HFFc6 (cell line): ENCODE measurements around the gene SMARCB1. TPM values are rescaled to one million over a fixed set of nuclear protein-coding genes. Genes with fewer than 3 reads are reported as not detected.

ENCODE experiments used
- DNase-seq: peaks from one replicate; pipeline ENCODE4 v3.0.0-alpha.2; 2018
- H3K27ac Mint-ChIP-seq: 2 replicates; pipeline ENCODE4 v1.8.0; 2020; ENCODE audit warnings: mild to moderate bottlenecking, mixed read lengths
- H3K27me3 Mint-ChIP-seq: 2 replicates; pipeline ENCODE4 v1.8.0; 2021; ENCODE audit warnings: mild to moderate bottlenecking, moderate library complexity, mixed read lengths; ENCODE audit not compliant: insufficient read depth
- H3K36me3 Mint-ChIP-seq: 2 replicates; pipeline ENCODE4 v1.8.0; 2021; ENCODE audit warnings: low read depth, mixed read lengths
- H3K4me1 Mint-ChIP-seq: 2 replicates; pipeline ENCODE4 v1.8.0; 2020; ENCODE audit warnings: low read depth, mixed read lengths
- H3K4me3 Mint-ChIP-seq: 2 replicates; pipeline ENCODE4 v1.8.0; 2020; ENCODE audit warnings: mild to moderate bottlenecking, moderate library complexity, mixed read lengths
- H3K9me3 Mint-ChIP-seq: 2 replicates; pipeline ENCODE4 v1.8.0; 2020; ENCODE audit warnings: mild to moderate bottlenecking, mixed read lengths
- CTCF ChIP-seq: fragments of 200-600 bp; sonication (generic); IDR thresholded peaks from 2 replicates; pipeline ENCODE4 v1.5.0; 2021; ENCODE audit warnings: antibody characterized with exemption, mild to moderate bottlenecking
- total RNA-seq, 6 experiments: library from RNA; stranded (reverse); fragmentation: NEBNext Ultra II Directional; extraction: Animal tissue kit (Norgen Biotek cat#: 25700); gene quantifications; 2 replicates in 1 of 6; 3 replicates in 5 of 6; pipeline ENCODE4 v1.2.3, GENCODE V29; 2021

Gene SMARCB1
- total RNA-seq, 6 experiments from 2014 or later = 91.5 to 101 (median 97.3) TPM

DNA sequence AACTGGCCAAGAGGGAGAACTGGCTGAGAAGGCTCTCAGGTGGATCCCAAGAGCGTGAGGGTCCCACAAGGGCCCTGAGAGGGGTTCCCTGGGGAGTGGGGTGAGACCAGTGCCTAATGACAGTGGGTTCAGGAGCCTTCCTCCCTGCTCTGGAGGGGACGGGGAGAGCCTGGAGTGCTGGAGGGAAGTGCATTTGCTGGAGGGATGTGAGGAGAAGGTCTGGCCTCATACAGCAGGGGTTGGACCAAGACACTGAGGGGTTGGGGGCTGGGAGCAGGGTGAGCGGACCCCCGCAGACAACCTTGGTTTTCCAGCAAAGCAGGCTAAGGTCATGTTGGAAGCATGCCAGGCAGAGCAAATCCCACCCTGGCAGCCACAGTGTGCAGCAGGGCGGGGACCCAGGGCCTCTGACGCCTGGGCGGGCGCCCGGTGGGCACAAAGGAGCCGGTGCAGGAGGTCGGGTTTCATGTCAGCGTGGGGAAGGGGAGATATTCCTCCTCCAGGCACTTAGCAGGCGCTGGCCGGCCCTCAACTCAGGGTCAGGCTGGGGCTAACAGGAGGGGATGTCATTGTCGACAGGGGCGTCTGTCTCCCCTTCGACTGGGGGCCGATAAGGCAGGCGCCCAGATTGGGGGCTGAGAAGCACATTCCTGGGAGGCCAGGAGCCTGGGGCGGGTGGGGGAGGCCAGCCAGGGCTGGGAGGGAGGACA, 55.1 kb downstream of the SMARCB1 start:
- Mint-ChIP-seq H3K9me3 (peaks cover 4% of the 10 kb centered on the region; the same call in 1 of the 2 replicates), H3K36me3 (peaks cover 9% of the 10 kb centered on the region; the same call in 1 of the 2 replicates), H3K27ac (no peak overlapping the region), H3K4me1 (peaks cover 38% of the 10 kb centered on the region), H3K4me3 (no peak overlapping the region), H3K27me3 (peaks cover 23% of the 10 kb centered on the region)
- DNase-seq = no peak
- TF ChIP-seq CTCF = no peak

DNA sequence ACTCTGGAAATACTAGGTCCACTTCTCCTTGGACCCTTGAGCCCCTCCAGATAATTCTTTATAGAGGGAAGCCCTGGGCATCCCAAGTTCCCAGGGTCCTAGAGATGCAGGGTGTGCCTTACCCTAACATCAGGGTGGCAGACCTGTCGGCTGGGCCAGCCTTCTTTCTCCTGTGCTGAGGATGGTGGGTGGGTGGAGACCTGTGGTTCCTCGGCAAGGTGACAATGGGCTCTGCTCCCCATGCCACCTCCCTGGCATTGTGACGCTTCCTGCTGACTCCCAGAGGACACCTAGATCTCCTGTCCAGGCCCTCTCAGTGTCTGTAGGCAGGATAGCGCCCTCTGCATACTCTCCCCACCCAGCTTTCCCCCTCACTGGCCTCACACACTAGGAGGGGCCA, 55.8 kb downstream of the SMARCB1 start:
- TF ChIP-seq CTCF = no peak
- peaks cover 4% of the 10 kb centered on the region; the same call in 1 of the 2 replicates for H3K9me3 Mint-ChIP-seq
- H3K4me3 Mint-ChIP-seq = no peak overlapping the region
- peaks cover 39% of the 10 kb centered on the region for H3K4me1 Mint-ChIP-seq
- DNase-seq = no peak
- H3K27ac Mint-ChIP-seq = no peak overlapping the region
- H3K27me3 Mint-ChIP-seq = peaks cover 22% of the 10 kb centered on the region
- peaks cover 9% of the 10 kb centered on the region; the same call in 1 of the 2 replicates for H3K36me3 Mint-ChIP-seq

DNA sequence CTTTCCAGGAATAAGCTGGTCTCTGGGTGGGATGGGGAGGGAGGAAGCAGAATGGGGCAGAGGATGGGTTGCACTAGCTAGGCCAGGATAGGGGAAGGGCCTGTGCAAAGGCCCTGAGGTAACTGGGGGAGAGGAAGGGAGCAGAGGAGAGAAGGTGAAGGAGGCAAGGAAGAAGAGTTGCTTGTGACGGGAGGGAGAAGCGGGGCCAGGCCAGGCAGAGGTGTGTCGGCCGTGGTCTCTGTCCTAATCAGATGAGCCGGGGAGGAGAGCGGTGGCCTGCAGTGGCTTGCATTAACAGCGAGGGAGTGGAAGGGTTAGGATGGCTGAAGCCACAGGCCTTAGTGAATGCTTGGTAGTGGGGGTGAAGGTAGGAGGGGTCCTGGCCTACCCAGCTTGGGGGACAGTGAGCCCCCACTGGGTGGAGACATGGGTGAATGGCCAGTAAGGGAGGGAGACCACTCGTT, 58.0 kb downstream of the SMARCB1 start:
- H3K4me3 Mint-ChIP-seq = no peak overlapping the region
- H3K27me3 Mint-ChIP-seq = peaks cover 10% of the 10 kb centered on the region
- no peak for TF ChIP-seq CTCF
- DNase-seq = no peak
- no peak overlapping the region for H3K27ac Mint-ChIP-seq
- H3K9me3 Mint-ChIP-seq = no peaks in the 10 kb centered on the region
- no peaks in the 10 kb centered on the region for H3K36me3 Mint-ChIP-seq
- H3K4me1 Mint-ChIP-seq = peaks cover 25% of the 10 kb centered on the region

DNA sequence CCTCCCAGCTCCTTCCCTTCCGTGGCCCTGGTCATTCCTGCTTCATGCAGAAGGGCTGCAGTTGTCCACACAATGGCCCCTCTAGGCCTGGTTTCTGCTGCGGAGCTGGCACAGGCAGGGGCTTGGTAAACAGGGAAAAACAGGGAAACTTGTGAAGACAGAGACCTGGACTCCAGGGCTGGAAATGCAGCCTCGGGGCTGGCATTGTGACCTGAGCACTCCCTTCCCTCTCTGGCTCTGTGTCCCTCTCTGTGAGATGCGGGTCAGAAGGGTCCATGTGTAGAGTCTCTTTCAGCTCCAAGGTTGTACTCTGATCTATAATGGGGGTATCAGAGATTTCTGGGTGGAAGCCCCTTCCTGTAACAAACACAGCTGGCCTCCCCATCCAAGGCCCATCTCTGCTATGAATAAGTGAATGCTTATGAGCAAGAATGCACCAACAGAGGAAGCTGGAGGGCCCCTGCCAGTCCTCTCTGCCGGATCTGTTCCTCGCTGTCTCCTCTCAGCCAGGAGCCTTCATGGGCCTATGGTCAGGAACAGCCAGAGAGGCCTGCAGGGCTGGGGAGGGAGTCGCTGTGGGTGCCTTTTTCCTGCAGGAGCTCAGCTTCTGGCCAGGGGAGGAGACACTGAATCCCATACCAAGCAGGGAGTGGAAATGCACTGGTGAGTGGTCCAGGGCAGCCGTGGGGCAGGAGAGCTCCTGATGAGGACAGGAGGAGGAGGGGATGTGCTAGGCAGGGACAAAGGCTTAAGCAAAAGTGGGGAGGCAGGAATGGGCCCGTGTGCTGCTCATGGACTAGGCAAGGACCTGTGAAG, 58.7 kb downstream of the SMARCB1 start:
- no peaks in the 10 kb centered on the region for H3K9me3 Mint-ChIP-seq
- H3K36me3 Mint-ChIP-seq = no peaks in the 10 kb centered on the region
- no peak for DNase-seq
- TF ChIP-seq CTCF = no peak
- H3K27me3 Mint-ChIP-seq = peaks cover 10% of the 10 kb centered on the region
- H3K27ac Mint-ChIP-seq = no peak overlapping the region
- H3K4me3 Mint-ChIP-seq = no peak overlapping the region
- peaks cover 25% of the 10 kb centered on the region for H3K4me1 Mint-ChIP-seq

GRCh38 chr22:23846081-23846469, 59.3 kb downstream of the SMARCB1 start:
- H3K27ac Mint-ChIP-seq = peak overlapping the region; percentile 54; the same call in 1 of the 2 replicates

More at GRCh38 chr22:23846081-23846469, 59.3 kb downstream of the SMARCB1 start:
- DNase-seq = no peak
- H3K4me1 Mint-ChIP-seq = peaks cover 25% of the 10 kb centered on the region
- no peaks in the 10 kb centered on the region for H3K36me3 Mint-ChIP-seq
- H3K27me3 Mint-ChIP-seq = peaks cover 10% of the 10 kb centered on the region
- no peak overlapping the region for H3K4me3 Mint-ChIP-seq
- H3K9me3 Mint-ChIP-seq = no peaks in the 10 kb centered on the region
- no peak for TF ChIP-seq CTCF
